HL-60 (cell line): ENCODE data around the gene H19.

ENCODE experiments used
- REST ChIP-seq: IDR thresholded peaks from 2 replicates; pipeline ENCODE4 v1.6.1; 2012; ENCODE audit warnings: low read depth; ENCODE audit not compliant: insufficient replicate concordance
- TF ChIP-seq, protein P1 (sequence below): IDR thresholded peaks from one replicate; pipeline ENCODE4 v1.5.1; 2011; ENCODE audit warnings: low read length, control low read depth, inconsistent platforms; ENCODE audit not compliant: insufficient read depth

GRCh38 chr11:1969035-1969434, 28.6 kb downstream of the H19 start:
- TF ChIP-seq, protein P1, sequence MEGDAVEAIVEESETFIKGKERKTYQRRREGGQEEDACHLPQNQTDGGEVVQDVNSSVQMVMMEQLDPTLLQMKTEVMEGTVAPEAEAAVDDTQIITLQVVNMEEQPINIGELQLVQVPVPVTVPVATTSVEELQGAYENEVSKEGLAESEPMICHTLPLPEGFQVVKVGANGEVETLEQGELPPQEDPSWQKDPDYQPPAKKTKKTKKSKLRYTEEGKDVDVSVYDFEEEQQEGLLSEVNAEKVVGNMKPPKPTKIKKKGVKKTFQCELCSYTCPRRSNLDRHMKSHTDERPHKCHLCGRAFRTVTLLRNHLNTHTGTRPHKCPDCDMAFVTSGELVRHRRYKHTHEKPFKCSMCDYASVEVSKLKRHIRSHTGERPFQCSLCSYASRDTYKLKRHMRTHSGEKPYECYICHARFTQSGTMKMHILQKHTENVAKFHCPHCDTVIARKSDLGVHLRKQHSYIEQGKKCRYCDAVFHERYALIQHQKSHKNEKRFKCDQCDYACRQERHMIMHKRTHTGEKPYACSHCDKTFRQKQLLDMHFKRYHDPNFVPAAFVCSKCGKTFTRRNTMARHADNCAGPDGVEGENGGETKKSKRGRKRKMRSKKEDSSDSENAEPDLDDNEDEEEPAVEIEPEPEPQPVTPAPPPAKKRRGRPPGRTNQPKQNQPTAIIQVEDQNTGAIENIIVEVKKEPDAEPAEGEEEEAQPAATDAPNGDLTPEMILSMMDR, result no peak
- no peak for TF ChIP-seq REST
